ENCODE results near the gene PDE8A. TPM values are rescaled to one million over a fixed set of nuclear protein-coding genes. Genes with fewer than 3 reads are reported as not detected.
A peak's percentile ranks its signal among the peaks of the same experiment; 100 is the strongest.

PDE8A gene
- polyA plus RNA-seq, 3 donors, result 34.5 to 40.6 (median 40.4) TPM

DNA sequence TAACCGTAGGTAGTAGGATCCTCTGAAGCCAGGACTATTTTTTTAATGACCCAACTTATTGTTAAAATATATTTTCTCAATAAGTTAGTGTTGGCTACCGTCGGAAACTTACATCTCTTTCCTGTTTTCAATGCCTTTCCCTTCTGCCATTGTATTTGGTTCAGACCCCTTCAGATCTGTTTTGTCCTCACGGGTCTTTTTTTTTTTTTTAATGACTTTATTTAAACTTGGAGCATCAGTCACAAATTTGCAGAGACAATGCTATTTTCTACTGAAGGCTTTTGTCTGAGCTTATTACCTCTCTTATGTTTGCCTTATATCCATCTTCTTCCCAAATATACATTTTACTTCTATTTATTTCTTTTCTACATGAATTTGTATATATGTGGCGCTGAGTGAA, 47.6 kb downstream of the PDE8A start:
- no peak for DNase-seq (ENCODE audit: low read depth in 3 of 3, low spot score in 2 of 3)

DNA sequence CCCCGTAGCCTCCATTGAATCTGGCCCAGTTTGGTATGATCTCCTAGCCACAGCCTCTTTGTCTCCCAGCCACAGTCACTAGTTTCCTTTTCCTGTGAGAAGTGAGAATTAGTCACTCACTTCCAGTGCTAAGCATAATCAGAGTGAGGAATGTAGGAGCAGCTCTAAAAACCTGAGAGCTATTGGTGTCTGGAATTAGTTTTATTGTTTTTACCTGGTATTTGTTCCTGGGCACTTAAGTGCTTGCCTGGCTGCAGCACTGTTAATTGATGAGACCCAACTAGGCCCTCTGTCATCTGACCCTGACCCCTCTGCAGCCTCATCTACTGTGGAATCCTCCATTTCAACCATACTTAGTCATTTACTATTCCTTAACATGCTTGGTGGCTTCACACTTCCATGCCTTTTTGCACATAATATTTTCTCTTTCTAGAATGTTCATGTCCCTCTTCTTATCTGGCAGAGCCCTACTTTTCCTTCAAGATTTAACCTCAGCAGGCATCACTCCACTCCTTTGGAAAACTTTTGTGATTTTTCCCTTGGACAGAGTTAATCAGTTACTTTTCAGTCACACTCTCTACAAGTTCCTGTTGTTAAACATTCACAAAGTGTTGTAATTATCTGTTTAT, 48.8 kb downstream of the PDE8A start:
- no peak for DNase-seq (ENCODE audit: low read depth in 3 of 3, low spot score in 2 of 3)

DNA sequence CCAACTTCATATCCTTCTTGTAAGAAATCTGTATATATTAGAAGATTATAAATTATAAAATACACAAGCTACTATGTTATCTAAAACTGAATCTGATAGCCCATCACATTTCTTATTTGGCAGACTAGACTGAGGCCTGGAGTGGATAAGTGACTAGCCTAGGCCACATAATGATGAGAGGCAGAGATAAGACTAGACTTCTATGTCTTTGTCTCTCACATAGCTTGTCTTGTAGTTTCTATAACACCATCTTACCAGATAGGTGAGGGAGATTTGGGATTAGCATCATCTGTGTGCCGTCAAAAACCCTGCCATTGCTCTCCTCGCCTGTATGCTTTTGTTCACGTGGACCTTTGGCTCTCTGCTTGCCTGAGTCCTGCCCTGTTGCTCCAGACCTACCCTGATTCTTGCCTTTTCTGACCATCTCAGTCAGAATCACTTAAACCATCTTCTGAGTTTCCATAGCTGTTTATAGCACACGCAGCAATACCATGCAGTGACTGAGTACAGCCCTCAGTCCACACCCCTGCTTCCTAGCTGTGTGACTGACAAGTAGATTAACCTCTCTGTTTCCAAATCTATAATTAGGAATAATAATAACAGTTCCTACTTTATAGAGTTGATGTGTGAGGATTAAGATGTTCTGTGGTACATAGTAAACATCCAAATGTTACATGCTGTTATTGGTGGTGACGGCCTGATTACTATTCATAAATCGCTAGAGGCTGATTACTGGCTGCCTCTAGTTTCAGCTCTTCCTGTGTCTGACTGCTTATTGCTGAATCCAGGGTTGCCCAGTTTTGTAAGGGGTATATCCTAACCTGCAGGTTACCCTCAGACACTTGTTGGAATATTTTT, 49.7 kb downstream of the PDE8A start:
- no peak for DNase-seq (ENCODE audit: low read depth in 3 of 3, low spot score in 2 of 3)

DNA sequence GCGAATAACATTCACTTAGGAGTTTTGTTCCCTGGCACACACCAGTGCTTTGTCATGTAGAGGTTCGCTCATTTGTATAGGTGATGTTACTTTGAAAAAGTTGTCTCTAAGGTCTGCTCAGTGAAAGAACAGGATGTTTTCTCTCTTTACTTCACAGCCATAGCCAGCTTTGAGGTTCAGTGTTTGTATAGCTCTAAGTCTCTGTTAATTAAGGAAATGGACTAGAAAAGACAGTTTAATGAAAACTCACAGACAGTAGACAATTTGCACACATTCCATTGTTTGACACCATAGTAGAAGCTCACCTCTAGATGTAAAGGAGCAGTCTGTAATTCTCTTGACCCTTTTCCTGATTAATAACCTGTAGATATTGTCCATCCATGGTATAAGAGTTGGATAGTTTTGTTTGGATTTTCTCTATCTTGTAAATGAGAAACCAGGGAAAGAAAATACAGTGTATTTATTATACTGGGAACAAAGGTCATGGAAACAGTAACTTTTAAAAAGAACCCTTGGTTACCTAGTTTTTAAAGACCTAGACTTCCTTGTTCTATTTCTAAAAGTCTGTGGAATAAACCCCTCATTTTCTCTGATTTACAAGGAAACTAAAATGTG, 50.4 kb downstream of the PDE8A start:
- DNase-seq (ENCODE audit: low read depth in 3 of 3, low spot score in 2 of 3), result no peak

DNA sequence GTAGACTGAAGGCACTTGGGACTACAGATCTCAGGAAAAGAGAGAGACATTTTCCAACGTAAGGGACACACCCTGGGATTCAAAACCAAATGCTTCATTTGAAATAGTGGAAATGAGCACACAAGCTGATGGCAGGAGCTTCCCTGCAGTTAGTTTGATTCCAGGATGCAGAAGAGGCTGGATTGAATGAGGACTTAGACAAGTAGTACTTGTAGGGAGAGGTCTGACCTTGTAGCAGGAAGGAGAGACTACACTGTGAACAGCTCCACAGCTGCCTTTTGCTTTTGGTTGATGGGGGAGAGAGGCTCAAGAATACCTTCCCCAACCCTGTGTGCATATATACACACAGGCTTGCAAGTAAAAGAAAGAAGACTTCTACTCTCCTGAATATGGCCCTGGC, 51.5 kb downstream of the PDE8A start:
- DNase-seq (ENCODE audit: low read depth in 3 of 3, low spot score in 2 of 3), result no peak

GRCh38 chr15:85034276-85034675, 52.6 kb downstream of the PDE8A start:
- DNase-seq (ENCODE audit: low read depth in 3 of 3, low spot score in 2 of 3), result no peak

- no peak for DNase-seq (ENCODE audit: low read depth in 3 of 3, low spot score in 2 of 3)
Observed at GRCh38 chr15:85035980-85036379, 54.3 kb downstream of the PDE8A start.

- no peak for DNase-seq (ENCODE audit: low read depth in 3 of 3, low spot score in 2 of 3)
Observed at GRCh38 chr15:85036716-85037115, 55.1 kb downstream of the PDE8A start.

- DNase-seq (ENCODE audit: low read depth in 3 of 3, low spot score in 2 of 3), result no peak
Observed at GRCh38 chr15:85037641-85038040, 56.0 kb downstream of the PDE8A start.

DNA sequence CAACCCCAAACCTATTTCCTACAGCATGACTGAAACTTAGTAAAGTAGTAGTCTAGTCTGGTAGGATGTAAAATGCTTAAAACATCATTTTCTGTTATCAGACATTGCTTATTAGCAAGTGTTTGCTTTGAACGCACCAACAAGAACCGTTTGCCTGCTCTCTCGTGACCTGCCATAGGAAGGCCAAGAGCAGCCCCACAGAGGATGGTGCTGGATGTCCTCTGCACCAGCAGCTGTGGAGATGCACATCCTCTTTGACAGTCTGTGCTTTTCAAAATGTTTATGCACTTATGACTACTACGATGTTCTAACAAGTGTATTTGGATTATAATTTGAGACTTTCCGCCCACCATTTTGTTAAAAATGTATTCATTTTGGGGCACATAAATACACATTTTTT, 59.6 kb downstream of the PDE8A start:
- DNase-seq (ENCODE audit: low read depth in 3 of 3, low spot score in 2 of 3), result no peak

DNA sequence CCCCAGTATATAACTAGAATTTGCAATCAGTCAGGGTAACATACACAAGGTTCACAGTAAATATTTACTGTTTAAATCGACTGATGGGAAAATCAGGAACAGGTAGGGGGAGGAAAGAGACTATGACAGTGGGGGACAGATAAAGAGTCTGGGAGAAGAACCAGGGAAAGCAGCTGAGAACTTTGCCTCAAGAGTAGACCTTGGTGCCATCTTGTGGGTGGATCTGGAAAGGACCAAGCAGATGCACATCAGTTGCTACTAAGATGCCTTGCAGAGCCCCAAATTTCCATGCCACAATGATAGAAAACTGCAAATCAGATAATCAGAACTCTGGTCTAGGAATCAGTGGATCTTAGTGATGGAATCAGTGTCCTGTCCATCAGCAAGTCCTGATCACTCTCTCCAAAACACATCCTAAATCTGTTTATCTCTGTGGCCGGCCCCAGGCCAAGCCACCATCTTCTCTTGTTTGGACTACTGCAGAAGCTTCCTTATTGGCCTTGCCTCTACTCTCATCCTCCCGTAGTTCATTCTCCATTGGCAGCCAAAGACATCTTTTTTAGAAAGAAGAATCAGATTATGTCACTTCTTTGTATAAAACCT, 62.7 kb downstream of the PDE8A start:
- DNase-seq (ENCODE audit: low read depth in 3 of 3, low spot score in 2 of 3), result peak in 1 of 3 donors; percentile 45

DNA sequence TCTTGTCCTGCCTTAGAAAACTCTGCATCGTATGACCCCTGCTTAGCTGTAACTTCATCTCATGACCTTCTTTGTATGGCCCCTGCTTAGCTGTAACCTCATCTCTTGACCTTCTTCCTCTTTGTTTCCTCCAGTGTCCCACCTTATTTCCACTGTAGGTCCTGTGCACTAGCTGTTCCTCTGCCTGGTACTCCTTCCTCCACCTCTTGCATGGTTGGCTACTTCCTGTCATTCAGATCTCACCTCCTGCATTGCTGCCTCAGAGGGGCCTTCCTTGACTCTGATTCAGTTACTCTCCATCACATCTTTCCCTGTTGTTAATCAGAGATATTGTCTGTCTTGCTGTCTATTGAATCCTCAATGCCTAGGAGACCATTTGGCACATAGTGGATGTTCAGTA, 63.2 kb downstream of the PDE8A start:
- DNase-seq (ENCODE audit: low read depth in 3 of 3, low spot score in 2 of 3), result no peak

GRCh38 chr15:85045615-85046014, 64.0 kb downstream of the PDE8A start:
- no peak for DNase-seq (ENCODE audit: low read depth in 3 of 3, low spot score in 2 of 3)

DNA sequence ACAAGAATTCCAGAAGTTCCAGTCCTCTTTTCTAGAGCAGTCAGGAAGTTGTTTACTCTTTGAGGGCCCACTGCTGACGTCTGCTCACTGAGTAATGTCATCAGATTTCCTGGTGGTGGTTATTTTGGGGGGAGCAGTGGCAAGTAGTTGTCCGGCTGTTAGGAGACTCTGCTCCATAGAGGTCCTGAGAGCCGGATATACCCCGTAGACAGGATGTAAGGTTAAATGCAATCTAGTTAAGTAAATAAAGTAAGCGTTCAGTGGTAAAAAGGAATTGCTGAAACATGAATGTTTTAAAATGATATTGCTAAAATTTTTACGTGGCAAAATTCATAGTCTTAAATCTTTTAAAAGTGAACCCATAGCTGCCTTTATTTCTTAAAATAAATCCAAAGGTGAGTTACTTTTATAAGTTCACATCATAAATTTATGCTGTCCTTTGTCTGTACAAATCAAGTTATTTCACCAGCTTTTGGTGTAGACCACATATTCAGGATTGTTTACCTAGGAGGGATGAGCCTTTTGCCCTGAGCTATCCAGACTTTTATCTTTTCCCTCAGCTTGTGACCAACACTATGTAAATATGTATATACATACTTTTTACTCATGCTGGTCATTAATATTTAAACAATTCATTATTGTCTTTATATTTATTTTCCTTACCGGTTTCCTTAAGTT, 65.8 kb downstream of the PDE8A start:
- DNase-seq (ENCODE audit: low read depth in 3 of 3, low spot score in 2 of 3), result peak in 1 of 3 donors; percentile 33

DNA sequence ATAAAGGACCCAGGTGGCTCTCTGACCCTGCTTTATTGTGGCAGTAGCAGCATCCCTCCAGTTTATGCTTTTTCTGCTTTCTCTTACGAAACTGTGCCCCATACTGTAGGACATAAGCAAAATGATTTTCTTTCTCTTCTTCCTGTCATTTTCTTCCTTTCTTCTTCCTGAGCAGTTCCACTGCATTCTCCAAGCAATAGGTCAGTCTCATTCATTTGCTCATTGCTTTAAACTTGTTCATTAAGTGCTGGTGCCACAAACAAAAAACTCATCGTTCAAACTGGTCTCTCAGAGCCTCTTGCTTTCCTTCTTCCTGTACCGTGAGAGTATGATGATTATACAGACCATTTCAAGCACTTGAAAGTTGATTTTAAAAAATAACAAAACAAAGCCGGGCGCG, 66.8 kb downstream of the PDE8A start:
- no peak for DNase-seq (ENCODE audit: low read depth in 3 of 3, low spot score in 2 of 3)

- no peak for DNase-seq (ENCODE audit: low read depth in 3 of 3, low spot score in 2 of 3)
Observed at GRCh38 chr15:85049805-85050204, 68.1 kb downstream of the PDE8A start.

GRCh38 chr15:85059734-85060133, 78.1 kb downstream of the PDE8A start:
- no peak for DNase-seq (ENCODE audit: low read depth in 3 of 3, low spot score in 2 of 3)

- no peak for DNase-seq (ENCODE audit: low read depth in 3 of 3, low spot score in 2 of 3)
Observed at GRCh38 chr15:85062560-85062959, 80.9 kb downstream of the PDE8A start.

- no peak for DNase-seq (ENCODE audit: low read depth in 3 of 3, low spot score in 2 of 3)
Observed at GRCh38 chr15:85063088-85063487, 81.4 kb downstream of the PDE8A start.

DNA sequence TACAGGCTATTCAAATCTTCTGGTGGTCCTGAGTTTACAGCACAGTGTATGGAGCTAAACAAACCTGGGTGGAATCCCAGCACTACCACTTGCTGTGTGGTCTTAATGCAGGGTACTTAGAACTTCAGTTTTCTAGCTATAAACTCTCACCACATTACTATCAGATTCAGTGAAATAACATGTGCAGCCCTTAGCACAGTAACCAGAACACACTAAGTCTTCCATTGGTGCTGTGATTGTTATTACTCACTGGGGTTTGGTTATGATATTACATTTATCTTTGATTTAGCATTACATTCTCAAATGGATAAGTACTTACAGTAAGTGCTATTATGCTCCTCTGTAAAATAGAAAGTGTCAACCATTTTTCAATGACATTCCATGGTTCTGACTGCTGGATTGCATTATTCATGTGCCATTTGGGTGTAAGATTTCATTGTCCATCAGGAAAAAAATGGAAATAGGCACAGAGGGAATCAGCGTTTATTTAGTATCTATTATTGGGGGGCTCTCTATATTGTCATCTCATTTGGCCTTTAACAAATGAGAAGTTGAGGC, 81.9 kb downstream of the PDE8A start:
- no peak for DNase-seq (ENCODE audit: low read depth in 3 of 3, low spot score in 2 of 3)

GRCh38 chr15:85064710-85065109, 83.1 kb downstream of the PDE8A start:
- DNase-seq (ENCODE audit: low read depth in 3 of 3, low spot score in 2 of 3), result no peak
